ENCODE data around the gene TAF1C.

DNA sequence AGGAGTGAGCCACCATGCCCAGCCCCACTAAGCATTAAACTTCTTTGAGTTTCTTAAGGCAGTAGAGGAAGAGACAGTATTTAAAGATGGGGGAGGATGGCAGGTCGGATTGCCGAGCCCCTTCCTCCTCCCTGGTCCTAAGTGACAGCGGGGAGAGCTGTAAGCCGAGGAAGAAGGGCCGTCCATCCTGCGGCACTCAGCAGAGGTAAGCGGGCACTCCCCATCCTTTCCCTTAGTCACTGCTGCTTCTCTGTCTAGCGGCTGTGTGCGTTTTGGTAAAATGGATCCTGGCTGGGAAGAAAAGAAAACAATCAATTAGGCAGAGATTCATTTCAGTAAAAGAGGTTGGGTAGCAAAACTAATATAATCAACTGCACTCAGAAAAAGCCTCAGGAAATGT lies 27.9 kb downstream of the TAF1C start:
- no peak for TF ChIP-seq SIX5 (IDR thresholded peaks at IDR 0.05; ENCODE audit: low read depth, low read length)
- TF ChIP-seq, protein P1, sequence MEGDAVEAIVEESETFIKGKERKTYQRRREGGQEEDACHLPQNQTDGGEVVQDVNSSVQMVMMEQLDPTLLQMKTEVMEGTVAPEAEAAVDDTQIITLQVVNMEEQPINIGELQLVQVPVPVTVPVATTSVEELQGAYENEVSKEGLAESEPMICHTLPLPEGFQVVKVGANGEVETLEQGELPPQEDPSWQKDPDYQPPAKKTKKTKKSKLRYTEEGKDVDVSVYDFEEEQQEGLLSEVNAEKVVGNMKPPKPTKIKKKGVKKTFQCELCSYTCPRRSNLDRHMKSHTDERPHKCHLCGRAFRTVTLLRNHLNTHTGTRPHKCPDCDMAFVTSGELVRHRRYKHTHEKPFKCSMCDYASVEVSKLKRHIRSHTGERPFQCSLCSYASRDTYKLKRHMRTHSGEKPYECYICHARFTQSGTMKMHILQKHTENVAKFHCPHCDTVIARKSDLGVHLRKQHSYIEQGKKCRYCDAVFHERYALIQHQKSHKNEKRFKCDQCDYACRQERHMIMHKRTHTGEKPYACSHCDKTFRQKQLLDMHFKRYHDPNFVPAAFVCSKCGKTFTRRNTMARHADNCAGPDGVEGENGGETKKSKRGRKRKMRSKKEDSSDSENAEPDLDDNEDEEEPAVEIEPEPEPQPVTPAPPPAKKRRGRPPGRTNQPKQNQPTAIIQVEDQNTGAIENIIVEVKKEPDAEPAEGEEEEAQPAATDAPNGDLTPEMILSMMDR (IDR thresholded peaks at IDR 0.05; ENCODE audit: control extremely low read depth in 1 of 3, insufficient read depth in 1 of 3, low read depth in 1 of 3, low read length in 3 of 3): no peak
- no peak for TF ChIP-seq ZNF274 (IDR thresholded peaks at IDR 0.05; ENCODE audit: borderline replicate concordance, extremely low read depth, low read length)
- no peak for TF ChIP-seq EP300 (IDR thresholded peaks at IDR 0.05; ENCODE audit: borderline replicate concordance in 1 of 2, low read depth in 2 of 2, low read length in 2 of 2)
